Measurements from ENCODE around the gene BMF.

DNA sequence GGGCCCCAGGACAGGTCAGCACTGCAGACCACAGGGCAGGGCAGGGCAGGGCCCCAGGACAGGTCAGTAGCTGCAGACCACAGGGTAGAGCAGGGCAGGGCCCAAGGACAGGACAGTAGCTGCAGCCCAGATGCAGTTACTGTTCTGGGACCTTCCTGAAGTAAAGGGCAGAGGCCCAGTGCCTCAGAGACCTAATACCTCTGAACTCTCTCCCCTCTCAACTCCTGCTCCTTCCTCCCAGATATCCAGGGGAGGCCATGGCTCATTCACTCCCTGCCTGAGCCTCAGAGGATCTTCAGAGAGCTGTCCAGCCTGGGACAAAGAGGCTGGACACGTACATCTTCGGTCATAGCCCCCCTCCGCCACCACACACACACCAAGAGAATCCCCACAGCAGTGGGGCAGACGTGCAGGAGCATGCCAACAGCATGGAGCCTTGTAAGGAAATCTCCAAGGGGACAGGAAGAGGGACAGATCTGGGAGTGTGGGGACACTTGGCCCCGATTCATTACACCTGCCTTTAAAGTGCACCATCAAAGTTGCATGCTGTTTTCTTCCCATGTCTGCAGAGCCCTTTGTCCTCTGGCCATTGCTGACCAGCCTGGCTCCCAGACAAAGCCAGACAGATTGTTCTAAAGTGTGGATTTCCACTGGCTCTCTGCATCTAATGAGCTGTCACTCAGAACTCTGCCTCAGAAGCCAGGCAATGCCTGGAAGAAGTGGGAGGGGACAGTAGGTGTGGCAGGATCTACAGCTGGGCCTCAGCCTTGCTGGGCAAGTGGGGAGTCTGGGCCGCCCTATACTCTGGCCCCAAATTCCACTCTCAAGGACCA lies 28.0 kb upstream of the BMF start:
- TF ChIP-seq, protein P1, sequence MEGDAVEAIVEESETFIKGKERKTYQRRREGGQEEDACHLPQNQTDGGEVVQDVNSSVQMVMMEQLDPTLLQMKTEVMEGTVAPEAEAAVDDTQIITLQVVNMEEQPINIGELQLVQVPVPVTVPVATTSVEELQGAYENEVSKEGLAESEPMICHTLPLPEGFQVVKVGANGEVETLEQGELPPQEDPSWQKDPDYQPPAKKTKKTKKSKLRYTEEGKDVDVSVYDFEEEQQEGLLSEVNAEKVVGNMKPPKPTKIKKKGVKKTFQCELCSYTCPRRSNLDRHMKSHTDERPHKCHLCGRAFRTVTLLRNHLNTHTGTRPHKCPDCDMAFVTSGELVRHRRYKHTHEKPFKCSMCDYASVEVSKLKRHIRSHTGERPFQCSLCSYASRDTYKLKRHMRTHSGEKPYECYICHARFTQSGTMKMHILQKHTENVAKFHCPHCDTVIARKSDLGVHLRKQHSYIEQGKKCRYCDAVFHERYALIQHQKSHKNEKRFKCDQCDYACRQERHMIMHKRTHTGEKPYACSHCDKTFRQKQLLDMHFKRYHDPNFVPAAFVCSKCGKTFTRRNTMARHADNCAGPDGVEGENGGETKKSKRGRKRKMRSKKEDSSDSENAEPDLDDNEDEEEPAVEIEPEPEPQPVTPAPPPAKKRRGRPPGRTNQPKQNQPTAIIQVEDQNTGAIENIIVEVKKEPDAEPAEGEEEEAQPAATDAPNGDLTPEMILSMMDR (IDR thresholded peaks at IDR 0.05; ENCODE audit: low read depth, low read length, poor library complexity, severe bottlenecking), result no peak
- TF ChIP-seq EZH2phosphoT487 (IDR thresholded peaks at IDR 0.05; ENCODE audit: borderline replicate concordance, low read length), result no peak

Measured in DOHH2 (cell line).